ENCODE measurements around the gene DDX31. TPM values are rescaled to one million over a fixed set of nuclear protein-coding genes. Genes with fewer than 3 reads are reported as not detected.
A peak's percentile ranks its signal among the peaks of the same experiment; 100 is the strongest.
"Not testable (repeated sequence)": the region's sequence is repeated elsewhere in the genome, so short reads cannot be mapped to it uniquely, and the experiment has no call there.

Gene DDX31
- total RNA-seq, 1 donor from 2014 or later = 15.4 TPM

- no peak for DNase-seq (ENCODE audit: low spot score)
Measured at GRCh38 chr9:132579427-132579798, 90.4 kb downstream of the DDX31 start.

DNA sequence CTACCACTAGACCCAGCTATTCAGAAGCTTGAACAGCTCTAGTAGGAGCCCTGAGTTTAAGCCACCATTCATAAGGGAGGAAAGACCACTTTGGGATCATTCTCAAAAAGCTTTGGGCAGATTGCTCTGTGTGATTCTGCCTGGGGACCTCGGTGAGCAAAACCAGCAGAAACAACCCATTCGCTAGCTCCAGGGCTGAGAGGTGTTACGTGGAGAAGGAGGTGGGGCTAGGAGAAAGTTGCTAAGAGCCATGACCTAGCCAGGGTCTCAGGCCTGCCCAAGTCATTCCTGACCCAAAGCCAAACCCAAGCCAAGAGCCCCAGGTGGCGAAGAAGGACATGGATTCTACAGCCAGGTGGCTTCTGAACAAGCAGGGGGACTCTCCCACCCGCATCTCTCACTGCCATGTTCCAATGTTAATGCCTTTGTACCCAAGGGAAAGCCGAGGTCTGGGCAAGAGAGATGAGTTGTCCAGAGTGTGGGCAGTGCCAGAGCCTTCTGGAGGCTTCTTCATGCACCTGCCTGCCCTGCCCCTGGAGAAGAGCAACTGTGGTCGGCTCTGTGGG is 91.3 kb downstream of the DDX31 start:
- DNase-seq (ENCODE audit: low spot score) = no peak

DNA sequence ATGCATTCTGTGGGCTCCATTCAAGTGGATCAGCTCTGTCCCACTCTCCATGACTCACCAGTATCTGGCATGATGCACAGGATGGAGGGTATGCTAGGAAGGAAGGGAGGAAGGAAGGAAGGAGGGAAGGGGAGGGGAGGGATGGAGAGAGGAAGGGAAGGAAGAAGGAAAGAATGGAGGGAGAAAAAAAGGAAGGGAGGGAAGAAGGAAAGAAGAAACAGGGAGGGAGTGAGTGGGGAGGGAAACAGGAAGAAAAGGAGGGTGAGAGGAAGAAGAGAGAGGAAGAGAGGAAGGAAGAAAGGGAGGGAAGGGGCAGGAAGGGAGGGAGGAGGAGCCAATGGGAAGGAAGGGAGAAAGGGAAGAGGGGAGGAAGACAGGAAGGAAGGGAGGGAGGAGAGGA is 92.7 kb downstream of the DDX31 start:
- DNase-seq (ENCODE audit: low spot score) = no peak

GRCh38 chr9:132575811-132576210 is 94.0 kb downstream of the DDX31 start:
- no peak for DNase-seq (ENCODE audit: low spot score)

GRCh38 chr9:132575005-132575609 is 94.7 kb downstream of the DDX31 start:
- DNase-seq (ENCODE audit: low spot score) = peak; percentile 69

- DNase-seq (ENCODE audit: low spot score) = no peak
Measured at GRCh38 chr9:132572921-132573320, 96.9 kb downstream of the DDX31 start.

GRCh38 chr9:132571806-132572600 is 97.8 kb downstream of the DDX31 start:
- no peak for DNase-seq (ENCODE audit: low spot score)

DNA sequence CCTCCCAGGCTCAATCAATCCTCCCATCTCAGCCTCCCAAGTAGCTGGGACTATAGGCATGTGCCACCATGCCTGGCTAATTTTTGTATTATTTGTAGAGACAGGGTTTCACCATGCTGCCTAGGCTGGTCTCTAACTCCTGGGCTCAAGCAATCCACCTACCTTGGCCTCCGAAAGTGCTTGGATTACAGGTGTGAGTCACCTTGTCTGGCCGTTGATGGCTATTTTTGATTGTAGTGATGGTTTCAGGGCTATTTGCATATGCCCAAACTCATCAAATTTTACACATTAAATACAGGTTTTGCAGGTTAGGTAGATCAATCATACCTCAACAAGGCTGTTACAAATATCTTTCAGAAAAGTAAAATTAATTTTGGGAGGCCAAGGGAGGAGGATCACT is 101.0 kb downstream of the DDX31 start:
- DNase-seq (ENCODE audit: low spot score) = not testable (repeated sequence)

DNA sequence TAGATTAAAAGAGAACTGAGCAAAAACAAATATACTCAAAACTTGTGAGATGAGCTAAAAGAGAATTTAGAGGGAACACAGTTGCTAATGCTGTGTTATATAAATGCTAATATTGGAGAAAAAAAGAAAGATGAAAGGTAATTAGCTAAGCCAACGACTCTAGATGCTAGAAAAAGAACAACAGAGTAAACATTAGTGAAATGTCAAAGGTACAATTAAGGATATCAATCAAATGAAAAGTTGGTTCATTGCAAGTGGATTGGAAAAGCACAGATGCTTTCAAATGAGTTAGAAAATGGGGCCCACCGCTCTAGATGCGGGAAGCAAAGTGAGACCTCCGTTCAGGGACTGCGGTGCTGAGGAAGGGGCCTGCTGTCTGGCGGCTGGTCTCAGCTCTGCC is 105.3 kb downstream of the DDX31 start:
- DNase-seq (ENCODE audit: low spot score) = no peak

GRCh38 chr9:132562306-132562573 is 107.5 kb downstream of the DDX31 start:
- no peak for DNase-seq (ENCODE audit: low spot score)

- no peak for DNase-seq (ENCODE audit: low spot score)
Measured at GRCh38 chr9:132560616-132561202, 109.1 kb downstream of the DDX31 start.

DNA sequence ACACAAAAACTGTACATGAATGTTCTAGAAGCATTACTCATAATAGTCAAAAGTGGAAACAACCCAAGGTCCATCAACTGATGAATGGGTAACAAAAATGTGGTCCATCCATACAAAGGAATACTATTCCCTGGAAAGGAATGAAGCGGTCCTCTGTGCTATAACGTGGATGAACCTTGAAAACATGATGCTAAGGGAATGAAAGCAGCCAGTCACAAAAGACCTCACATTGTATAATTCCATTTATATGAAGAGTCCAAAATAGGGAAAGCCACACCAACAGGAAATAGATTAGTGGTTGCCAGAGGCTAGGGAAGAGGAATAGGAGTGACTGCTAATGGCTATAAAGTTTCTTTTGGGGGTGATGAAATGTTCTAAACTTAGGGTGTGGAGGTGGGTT is 110.1 kb downstream of the DDX31 start:
- DNase-seq (ENCODE audit: low spot score) = no peak

- no peak for DNase-seq (ENCODE audit: low spot score)
Measured at GRCh38 chr9:132557159-132557558, 112.6 kb downstream of the DDX31 start.

DNA sequence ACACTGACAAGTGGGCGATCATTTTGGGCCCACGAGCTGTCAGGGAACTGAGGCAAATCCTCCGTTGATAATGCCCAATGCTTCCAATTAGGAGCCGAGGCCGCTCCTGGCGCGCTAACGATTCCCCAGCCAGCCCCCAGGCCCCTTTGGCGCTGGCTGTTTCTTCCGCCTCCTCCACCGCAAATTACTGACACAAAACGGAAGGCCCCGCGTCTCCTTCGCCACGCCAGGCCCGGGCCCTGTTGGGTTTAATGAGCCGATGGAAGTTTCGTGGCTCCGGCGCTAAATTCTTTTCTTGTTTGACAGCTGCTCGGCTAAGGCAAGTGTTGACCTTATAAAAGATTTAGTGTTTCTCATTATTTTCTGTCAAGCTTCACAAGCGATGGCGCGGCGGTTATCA is 113.1 kb downstream of the DDX31 start:
- DNase-seq (ENCODE audit: low spot score) = no peak

GRCh38 chr9:132556235-132556634 is 113.5 kb downstream of the DDX31 start:
- no peak for DNase-seq (ENCODE audit: low spot score)

DNA sequence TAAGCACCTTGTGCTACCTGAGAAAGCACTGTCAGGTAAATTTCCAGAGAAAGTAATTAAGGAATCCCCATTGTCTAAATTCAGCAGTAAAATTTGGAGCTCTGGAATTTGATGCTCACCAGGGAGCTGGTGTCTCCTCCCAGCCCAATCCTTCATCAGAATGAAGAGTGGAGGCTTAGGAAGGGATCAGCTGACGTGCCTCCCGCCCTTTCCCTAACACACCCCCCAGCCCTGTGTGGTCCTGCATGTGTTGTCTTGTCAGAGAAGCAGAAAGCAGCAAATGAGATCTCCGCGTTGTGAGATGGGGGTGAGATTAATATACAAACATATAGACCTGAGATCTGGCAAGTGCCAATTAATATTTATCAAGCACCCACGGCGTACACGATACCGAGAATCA is 114.3 kb downstream of the DDX31 start:
- DNase-seq (ENCODE audit: low spot score) = no peak

DNA sequence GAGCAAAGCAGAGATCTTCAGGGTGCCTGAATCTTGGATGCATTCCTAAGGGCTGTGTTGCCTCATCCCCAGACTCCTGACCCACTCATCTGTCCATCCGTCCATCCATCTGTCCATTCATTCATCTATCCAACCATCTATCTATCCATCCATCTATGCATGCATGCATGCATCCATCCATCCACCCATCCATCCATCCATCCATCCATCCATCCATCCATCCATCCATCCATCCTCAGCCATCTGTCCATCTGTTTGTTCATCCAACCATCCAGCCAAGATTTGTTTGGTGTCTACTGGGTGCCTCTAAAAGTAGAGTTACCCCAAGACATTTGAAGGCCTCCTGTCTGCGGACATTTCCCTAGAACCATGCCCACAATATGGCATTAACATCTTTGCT is 115.0 kb downstream of the DDX31 start:
- no peak for DNase-seq (ENCODE audit: low spot score)

DNA sequence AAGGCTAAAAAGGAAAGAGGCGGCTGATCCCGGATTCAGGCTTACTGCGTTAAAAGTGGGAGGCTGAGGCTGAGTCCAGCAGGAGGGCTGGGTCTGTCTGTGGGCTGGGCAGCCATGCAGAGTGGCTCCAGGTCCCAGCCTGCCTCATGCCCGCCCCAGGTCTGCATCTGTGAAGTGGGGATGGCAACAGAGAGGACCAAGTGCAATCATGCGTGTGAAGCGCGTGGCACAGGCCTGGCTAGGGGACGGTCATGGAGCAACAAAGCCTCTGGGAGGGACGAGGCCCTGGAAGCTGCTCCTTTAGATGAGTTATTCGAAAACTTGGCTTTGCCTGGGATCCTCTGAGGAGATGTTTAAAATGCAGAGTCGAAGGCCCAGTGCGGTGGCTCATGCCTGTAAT is 117.7 kb downstream of the DDX31 start:
- no peak for DNase-seq (ENCODE audit: low spot score)

DNA sequence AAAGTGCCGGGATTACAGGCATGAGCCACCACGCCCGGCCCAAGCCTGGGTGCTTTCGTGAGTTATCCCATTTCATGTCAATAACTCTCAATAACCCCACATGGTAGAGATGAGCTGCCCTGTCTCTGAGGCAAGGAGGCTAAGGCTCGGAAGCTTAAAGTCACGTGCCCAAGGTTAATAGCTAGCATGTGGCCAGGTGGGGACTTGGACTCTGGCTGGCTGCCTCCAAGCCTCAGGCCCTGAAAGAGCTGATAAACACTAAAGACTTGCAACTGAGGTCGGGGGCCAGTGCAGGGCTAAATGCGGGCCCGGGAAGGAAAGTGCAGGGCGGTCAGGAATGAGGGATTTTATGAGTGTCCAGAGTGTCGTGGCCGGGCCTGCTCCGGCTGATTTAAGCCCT is 118.2 kb downstream of the DDX31 start:
- DNase-seq (ENCODE audit: low spot score) = no peak

DNA sequence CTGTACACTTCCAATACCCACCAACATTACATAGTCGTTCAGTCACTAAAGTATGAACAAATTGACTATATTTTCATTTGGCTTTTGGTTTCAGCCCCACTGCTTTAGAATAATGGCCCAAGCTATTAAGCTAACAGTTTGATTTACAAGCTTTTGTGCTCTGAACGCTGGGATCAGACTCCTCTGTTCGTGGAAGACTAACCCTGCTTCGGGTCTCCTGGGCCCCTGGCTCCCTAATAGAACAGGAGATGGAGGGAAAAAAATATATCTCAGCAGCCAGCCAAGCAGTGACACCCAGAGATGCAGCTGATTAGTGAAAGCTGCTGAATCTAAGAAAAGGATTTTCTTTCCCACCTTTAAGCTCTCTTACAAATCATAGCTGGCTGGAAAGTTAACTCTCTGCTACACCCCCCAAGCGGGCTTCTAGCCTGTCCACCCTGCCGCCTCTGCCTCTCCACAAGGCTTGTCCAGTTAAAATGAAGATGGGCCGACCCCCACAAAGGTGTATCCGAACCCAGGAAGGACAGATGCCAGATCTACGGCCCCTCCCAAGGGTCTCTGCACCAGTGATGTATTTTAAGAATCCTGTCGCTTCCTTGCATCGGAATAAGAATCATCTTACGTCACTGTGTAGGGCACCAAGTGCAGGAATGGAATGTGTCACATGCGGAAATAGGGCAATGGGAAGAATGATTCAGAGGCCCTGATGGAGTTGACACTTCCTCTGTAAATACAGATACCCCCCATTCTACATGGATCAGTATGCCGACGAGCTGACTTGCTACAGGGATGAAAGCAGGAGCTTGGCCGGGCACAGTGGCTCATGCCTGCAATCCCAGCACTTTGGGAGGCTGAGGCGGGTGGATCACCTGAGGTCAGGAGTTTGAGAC is 120.8 kb downstream of the DDX31 start:
- DNase-seq (ENCODE audit: low spot score) = no peak

DNA sequence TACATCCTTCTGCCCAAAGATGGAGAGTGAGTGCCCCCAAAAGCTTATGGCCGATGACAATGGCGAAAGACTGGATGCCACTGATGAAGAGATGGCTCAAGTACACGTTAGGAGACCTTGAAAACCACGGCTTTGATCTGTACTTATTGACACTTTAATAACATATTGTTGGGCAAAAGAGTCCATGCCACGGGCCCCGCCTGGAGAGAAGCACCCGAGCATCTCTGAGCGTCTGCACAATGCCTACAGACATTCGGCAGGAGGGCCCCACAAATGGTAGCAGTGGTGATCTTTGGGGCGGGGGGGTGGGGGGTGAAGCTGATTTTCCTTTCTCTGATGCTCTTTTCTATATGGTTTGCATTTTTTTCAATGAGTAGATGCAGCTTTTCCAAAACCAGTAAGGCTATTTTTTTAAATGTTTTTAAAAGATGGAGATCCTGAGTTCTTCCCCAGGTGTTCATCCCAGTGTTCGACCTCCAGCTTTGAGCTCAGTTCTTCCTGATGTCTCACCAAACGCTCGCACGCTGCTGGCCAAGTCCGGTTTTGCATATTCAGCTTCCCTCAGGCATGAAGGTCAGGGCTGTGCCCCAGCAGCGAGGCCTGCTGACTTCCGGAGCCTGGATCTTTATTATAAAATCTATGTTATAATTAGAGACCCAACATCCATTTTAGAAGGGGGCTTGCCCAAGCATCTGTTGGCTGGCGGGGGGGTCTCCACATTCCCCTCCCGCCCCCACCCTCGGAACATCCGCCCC is 121.6 kb downstream of the DDX31 start:
- DNase-seq (ENCODE audit: low spot score) = no peak

All from umbilical cord (tissue), 2 donors.